PFSK-1 (cell line): ENCODE results near the gene STAG1.

Source experiments
- POLR2AphosphoS5 ChIP-seq: IDR thresholded peaks from 2 replicates; pipeline ENCODE4 v1.6.1; 2012; ENCODE audit warnings: low read depth, mild to moderate bottlenecking, control low read depth, low read length, moderate library complexity
- SIN3A ChIP-seq: IDR thresholded peaks from 2 replicates; pipeline ENCODE4 v1.6.1; 2012; ENCODE audit warnings: mild to moderate bottlenecking, low read length, moderate library complexity, borderline replicate concordance; ENCODE audit not compliant: insufficient read depth
- TAF1 ChIP-seq: IDR thresholded peaks from 2 replicates; pipeline ENCODE4 v1.6.1; 2012; ENCODE audit warnings: low read length, control low read depth, borderline replicate concordance; ENCODE audit not compliant: insufficient read depth
- TF ChIP-seq, protein P1 (sequence below), 2 experiments: IDR thresholded peaks; 2 replicates each; pipeline versions ENCODE4 v1.6.1 to v1.8.0; 2011 to 2012; ENCODE audit warnings: low read depth in 2 of 2, low read length in 2 of 2, control low read depth in 1 of 2, inconsistent platforms in 1 of 2, mild to moderate bottlenecking in 1 of 2, moderate library complexity in 1 of 2; ENCODE audit not compliant: insufficient read depth in 1 of 2

DNA sequence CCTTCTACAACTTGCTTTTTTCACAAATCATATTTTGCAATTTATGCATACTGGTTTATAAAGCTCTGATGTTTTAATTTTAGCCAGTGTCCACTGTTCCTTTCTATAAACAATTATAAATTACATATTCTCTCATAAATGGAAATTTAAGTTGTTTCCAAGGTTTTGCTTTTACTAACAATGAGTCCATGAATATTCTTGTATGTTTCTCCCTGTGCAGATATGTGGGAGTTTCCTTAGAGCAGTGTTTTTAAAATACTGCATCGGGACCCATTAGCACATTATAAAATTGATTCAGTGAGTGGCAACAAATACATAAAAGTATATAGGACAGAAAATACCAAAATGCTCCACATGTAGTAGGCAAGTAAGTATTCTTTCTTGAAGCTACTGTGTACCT is 266.4 kb downstream of the STAG1 start:
- TF ChIP-seq, protein P1, sequence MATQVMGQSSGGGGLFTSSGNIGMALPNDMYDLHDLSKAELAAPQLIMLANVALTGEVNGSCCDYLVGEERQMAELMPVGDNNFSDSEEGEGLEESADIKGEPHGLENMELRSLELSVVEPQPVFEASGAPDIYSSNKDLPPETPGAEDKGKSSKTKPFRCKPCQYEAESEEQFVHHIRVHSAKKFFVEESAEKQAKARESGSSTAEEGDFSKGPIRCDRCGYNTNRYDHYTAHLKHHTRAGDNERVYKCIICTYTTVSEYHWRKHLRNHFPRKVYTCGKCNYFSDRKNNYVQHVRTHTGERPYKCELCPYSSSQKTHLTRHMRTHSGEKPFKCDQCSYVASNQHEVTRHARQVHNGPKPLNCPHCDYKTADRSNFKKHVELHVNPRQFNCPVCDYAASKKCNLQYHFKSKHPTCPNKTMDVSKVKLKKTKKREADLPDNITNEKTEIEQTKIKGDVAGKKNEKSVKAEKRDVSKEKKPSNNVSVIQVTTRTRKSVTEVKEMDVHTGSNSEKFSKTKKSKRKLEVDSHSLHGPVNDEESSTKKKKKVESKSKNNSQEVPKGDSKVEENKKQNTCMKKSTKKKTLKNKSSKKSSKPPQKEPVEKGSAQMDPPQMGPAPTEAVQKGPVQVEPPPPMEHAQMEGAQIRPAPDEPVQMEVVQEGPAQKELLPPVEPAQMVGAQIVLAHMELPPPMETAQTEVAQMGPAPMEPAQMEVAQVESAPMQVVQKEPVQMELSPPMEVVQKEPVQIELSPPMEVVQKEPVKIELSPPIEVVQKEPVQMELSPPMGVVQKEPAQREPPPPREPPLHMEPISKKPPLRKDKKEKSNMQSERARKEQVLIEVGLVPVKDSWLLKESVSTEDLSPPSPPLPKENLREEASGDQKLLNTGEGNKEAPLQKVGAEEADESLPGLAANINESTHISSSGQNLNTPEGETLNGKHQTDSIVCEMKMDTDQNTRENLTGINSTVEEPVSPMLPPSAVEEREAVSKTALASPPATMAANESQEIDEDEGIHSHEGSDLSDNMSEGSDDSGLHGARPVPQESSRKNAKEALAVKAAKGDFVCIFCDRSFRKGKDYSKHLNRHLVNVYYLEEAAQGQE (IDR thresholded peaks at IDR 0.05; ENCODE audit: insufficient read depth in 1 of 2, low read depth in 2 of 2, low read length in 2 of 2) = no peak
- no peak for TF ChIP-seq POLR2AphosphoS5
- no peak for TF ChIP-seq SIN3A
- no peak for TF ChIP-seq TAF1
